ENCODE data around the gene TBXAS1. TPM values are rescaled to one million over a fixed set of nuclear protein-coding genes. Genes with fewer than 3 reads are reported as not detected.

Gene TBXAS1
- total and polyA plus RNA-seq, 2 experiments from 2014 or later = 1.3 TPM; not detected in 1

- H3K4me1 Mint-ChIP-seq = peaks cover 27% of the 10 kb centered on the region
- no peak overlapping the region for H3K4me3 Mint-ChIP-seq
- Histone ChIP-seq H3K9me2 (ENCODE audit: insufficient read depth) (peaks cover 9% of the 10 kb centered on the region), H2AFZ (0 out of 2 replicates have a peak overlapping the region, but pooled peaks have one; percentile 43), H3K79me2 (replicated peaks; ENCODE audit: insufficient read depth) (no peaks in the 10 kb centered on the region), H3K27me3 (ENCODE audit: insufficient read depth) (no peaks in the 10 kb centered on the region), H3K4me1 (ENCODE audit: insufficient read depth) (peaks cover 10% of the 10 kb centered on the region), H3K27ac (ENCODE audit: low read depth) (no peak overlapping the region), H3K36me3 (ENCODE audit: insufficient read depth) (no peaks in the 10 kb centered on the region), H3K4me2 (no peak overlapping the region), H3K4me3 (no peak overlapping the region), H3F3A (replicated peaks; ENCODE audit: low read depth) (no peaks in the 10 kb centered on the region), H4K20me1 (replicated peaks; ENCODE audit: insufficient read depth) (no peaks in the 10 kb centered on the region)
- H3K27me3 Mint-ChIP-seq (ENCODE audit: insufficient read depth, low read depth, poor library complexity) = peaks cover 2% of the 10 kb centered on the region
- H3K36me3 Mint-ChIP-seq (ENCODE audit: low read depth) = no peaks in the 10 kb centered on the region
- peak; percentile 36; the same call in 2 of the 3 replicates for ATAC-seq
- TF ChIP-seq EZH2 (IDR thresholded peaks at IDR 0.05; ENCODE audit: low read depth, unreplicated experiment) (no peak), NANOG (IDR thresholded peaks at IDR 0.05; ENCODE audit: borderline replicate concordance) (no peak), CTCF (conservative IDR thresholded peaks at IDR 0.05; ENCODE audit: low read depth in 2 of 2) (no peak), ZNF331 (CRISPR knock-in tag; IDR thresholded peaks at IDR 0.05; ENCODE audit: low read depth) (no peak), POLR2AphosphoS5 (IDR thresholded peaks at IDR 0.05; ENCODE audit: low read depth) (no peak), JUNB (IDR thresholded peaks at IDR 0.05; ENCODE audit: unreplicated experiment) (no peak), ETS1 (IDR thresholded peaks at IDR 0.05) (no peak), ZNF462 (CRISPR knock-in tag; IDR thresholded peaks at IDR 0.05) (no peak), EZH2phosphoT487 (IDR thresholded peaks at IDR 0.05; ENCODE audit: unreplicated experiment) (no peak), ZNF114 (CRISPR knock-in tag; IDR thresholded peaks at IDR 0.05) (no peak), REST (IDR thresholded peaks at IDR 0.05; ENCODE audit: unreplicated experiment) (no peak)
- H3K9me3 Mint-ChIP-seq = no peaks in the 10 kb centered on the region; the same call in 2 of the 3 replicates
- H3K27ac Mint-ChIP-seq = no peak overlapping the region
- DNase-seq (ENCODE audit: low spot score) = no peak
Measured at GRCh38 chr7:139937715-139938114, 108.7 kb downstream of the TBXAS1 start.
